ENCODE results near the gene WDR4. TPM values are rescaled to one million over a fixed set of nuclear protein-coding genes. Genes with fewer than 3 reads are reported as not detected.

Gene WDR4
- total and polyA plus RNA-seq, 9 of the 15 experiments (the other 6 are each of a cell fraction or from before 2014, with no cell fraction given) = 5.4 to 95.4 (median 32.1) TPM

DNA sequence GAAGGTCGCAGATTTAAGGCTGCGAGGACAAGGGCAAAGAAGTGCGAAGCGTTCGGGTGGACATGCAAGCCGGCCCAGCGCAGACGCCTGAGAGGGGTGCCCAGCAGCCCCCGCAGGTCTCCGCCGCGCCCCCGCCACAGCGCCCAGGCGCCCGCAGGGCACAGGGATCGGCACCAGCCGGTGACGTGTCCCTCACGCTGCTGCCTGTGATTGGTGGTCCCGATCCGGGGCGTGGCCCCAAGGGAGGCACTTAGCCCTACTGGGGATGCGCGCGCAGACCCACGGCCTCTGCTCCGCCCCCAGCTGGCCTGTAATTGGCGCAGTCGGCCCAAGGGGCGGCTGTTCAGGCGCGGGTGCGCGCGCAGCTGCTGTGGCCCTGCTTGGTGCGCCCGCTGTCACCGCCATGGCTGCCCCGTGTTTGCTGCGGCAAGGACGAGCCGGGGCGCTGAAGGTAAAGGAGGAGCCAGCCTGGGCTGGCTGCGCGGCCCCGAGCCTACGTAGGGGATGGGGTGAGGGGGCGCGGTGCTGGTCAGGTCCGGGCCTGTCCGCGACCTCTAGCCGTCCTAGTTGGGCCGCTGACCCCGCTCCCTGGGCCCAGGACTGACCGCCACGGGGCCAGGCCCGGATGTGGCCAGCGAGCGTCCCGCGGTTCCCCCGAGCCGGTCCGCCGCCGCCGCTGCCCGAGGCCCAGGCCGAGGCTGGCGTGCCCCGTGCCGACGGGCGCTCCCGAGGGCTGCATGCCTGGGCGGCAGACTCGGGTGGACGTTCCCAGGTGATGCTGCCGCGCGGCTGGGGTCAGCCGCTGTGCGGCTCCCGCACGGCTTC, 13.8 kb upstream of the WDR4 start, which contains the start of gene NDUFV3 (continued):
- TF ChIP-seq, protein P1, sequence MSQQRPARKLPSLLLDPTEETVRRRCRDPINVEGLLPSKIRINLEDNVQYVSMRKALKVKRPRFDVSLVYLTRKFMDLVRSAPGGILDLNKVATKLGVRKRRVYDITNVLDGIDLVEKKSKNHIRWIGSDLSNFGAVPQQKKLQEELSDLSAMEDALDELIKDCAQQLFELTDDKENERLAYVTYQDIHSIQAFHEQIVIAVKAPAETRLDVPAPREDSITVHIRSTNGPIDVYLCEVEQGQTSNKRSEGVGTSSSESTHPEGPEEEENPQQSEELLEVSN (IDR thresholded peaks at IDR 0.05; ENCODE audit: borderline replicate concordance in 1 of 2, extremely low read depth in 1 of 2, insufficient read depth in 1 of 2, insufficient read length in 1 of 2, low read depth in 1 of 2, low read length in 1 of 2, poor library complexity in 1 of 2, severe bottlenecking in 1 of 2) = peak in 1 of 2 experiments; percentile 14
- TF ChIP-seq HDAC8 (tag; IDR thresholded peaks at IDR 0.05) (no peak), NCOA2 (IDR thresholded peaks at IDR 0.05; ENCODE audit: partially characterized antibody in 2 of 2) (no peak), MYC (IDR thresholded peaks at IDR 0.05; ENCODE audit: low read depth, low read length) (peak; percentile 80), MYC (CRISPR knock-in tag; IDR thresholded peaks at IDR 0.05; ENCODE audit: borderline replicate concordance, low read depth) (peak; percentile 27; the same call in 1 of the 2 replicates), RBM15 (IDR thresholded peaks at IDR 0.05; ENCODE audit: insufficient read depth, low read length) (no peak), ZNF707 (CRISPR knock-in tag; conservative IDR thresholded peaks at IDR 0.05) (no peak), ELF1 (tag; IDR thresholded peaks at IDR 0.05) (no peak), DPF2 (IDR thresholded peaks at IDR 0.05) (0 out of 2 replicates have a peak, but pooled peaks have one; percentile 21), MTF1 (CRISPR knock-in tag; IDR thresholded peaks at IDR 0.05; ENCODE audit: borderline replicate concordance) (no peak), ZNF778 (CRISPR knock-in tag; IDR thresholded peaks at IDR 0.05) (no peak), FOXA3 (CRISPR knock-in tag; conservative IDR thresholded peaks at IDR 0.05 in 1 of 2, IDR thresholded peaks at IDR 0.05 in 1 of 2) (peak in 1 of 2 experiments; percentile 50; a peak in 1 of 4 replicates), SIX5 (IDR thresholded peaks at IDR 0.05; ENCODE audit: borderline replicate concordance in 1 of 2, insufficient read depth in 1 of 2, low read depth in 1 of 2, low read length in 2 of 2) (no peak), MLX (CRISPR knock-in tag; conservative IDR thresholded peaks at IDR 0.05) (peak in 1 of 2 experiments; percentile 88; a peak in 1 of 4 replicates)
- TF ChIP-seq, protein P2, sequence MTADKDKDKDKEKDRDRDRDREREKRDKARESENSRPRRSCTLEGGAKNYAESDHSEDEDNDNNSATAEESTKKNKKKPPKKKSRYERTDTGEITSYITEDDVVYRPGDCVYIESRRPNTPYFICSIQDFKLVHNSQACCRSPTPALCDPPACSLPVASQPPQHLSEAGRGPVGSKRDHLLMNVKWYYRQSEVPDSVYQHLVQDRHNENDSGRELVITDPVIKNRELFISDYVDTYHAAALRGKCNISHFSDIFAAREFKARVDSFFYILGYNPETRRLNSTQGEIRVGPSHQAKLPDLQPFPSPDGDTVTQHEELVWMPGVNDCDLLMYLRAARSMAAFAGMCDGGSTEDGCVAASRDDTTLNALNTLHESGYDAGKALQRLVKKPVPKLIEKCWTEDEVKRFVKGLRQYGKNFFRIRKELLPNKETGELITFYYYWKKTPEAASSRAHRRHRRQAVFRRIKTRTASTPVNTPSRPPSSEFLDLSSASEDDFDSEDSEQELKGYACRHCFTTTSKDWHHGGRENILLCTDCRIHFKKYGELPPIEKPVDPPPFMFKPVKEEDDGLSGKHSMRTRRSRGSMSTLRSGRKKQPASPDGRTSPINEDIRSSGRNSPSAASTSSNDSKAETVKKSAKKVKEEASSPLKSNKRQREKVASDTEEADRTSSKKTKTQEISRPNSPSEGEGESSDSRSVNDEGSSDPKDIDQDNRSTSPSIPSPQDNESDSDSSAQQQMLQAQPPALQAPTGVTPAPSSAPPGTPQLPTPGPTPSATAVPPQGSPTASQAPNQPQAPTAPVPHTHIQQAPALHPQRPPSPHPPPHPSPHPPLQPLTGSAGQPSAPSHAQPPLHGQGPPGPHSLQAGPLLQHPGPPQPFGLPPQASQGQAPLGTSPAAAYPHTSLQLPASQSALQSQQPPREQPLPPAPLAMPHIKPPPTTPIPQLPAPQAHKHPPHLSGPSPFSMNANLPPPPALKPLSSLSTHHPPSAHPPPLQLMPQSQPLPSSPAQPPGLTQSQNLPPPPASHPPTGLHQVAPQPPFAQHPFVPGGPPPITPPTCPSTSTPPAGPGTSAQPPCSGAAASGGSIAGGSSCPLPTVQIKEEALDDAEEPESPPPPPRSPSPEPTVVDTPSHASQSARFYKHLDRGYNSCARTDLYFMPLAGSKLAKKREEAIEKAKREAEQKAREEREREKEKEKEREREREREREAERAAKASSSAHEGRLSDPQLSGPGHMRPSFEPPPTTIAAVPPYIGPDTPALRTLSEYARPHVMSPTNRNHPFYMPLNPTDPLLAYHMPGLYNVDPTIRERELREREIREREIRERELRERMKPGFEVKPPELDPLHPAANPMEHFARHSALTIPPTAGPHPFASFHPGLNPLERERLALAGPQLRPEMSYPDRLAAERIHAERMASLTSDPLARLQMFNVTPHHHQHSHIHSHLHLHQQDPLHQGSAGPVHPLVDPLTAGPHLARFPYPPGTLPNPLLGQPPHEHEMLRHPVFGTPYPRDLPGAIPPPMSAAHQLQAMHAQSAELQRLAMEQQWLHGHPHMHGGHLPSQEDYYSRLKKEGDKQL (CRISPR knock-in tag; IDR thresholded peaks at IDR 0.05; ENCODE audit: borderline replicate concordance) = no peak
- TF ChIP-seq, protein P3, sequence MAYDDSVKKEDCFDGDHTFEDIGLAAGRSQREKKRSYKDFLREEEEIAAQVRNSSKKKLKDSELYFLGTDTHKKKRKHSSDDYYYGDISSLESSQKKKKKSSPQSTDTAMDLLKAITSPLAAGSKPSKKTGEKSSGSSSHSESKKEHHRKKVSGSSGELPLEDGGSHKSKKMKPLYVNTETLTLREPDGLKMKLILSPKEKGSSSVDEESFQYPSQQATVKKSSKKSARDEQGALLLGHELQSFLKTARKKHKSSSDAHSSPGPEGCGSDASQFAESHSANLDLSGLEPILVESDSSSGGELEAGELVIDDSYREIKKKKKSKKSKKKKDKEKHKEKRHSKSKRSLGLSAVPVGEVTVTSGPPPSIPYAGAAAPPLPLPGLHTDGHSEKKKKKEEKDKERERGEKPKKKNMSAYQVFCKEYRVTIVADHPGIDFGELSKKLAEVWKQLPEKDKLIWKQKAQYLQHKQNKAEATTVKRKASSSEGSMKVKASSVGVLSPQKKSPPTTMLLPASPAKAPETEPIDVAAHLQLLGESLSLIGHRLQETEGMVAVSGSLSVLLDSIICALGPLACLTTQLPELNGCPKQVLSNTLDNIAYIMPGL (CRISPR knock-in tag; IDR thresholded peaks at IDR 0.05) = peak; percentile 96; the same call in 1 of the 2 replicates
